COLO668 (cell line): Measurements from ENCODE around the gene STAT5A.
"Not testable (repeated sequence)": the region's sequence is repeated elsewhere in the genome, so short reads cannot be mapped to it uniquely, and the experiment has no call there.

Experiments used
- DNase-seq: peaks from one replicate; lab custom pipeline; 2025; ENCODE audit not compliant: unreplicated experiment; lab: John Stamatoyannopoulos, UW

The STAT5A gene

DNA sequence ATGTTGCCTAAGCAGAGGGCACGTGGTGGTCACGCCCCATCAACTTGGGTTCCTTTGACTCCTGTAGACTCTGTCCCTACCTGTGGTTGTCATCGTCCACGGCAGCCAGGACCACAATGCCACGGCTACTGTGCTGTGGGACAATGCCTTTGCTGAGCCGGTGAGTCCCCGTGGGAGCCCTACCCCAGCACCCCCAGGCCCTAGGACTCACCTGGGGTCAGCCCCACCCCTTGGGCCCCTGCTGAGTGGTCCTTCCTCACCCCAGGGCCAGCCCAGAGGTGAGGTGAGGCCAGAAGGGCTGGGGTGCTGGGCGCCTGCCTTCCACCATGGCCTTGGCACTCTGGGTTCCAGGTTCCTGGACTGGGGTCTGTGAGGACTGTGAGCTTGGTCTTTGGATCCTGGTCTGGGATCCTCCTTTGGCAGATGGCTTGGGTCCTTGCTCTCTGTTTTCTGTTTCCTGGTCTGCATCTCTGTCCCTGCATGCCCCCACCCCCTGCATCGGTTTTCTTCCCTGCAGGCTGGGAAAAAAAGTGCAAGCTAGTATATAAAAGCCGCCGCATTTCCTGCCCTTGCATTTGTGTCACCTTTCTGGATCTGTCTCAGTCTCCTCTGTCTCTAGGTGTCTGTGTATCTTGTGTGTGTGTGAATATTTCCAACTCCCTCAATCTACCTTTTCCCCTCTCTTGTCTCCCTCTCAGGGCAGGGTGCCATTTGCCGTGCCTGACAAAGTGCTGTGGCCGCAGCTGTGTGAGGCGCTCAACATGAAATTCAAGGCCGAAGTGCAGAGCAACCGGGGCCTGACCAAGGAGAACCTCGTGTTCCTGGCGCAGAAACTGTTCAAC lies 17.5 kb downstream of the STAT5A start:
- DNase-seq, result no peak

DNA sequence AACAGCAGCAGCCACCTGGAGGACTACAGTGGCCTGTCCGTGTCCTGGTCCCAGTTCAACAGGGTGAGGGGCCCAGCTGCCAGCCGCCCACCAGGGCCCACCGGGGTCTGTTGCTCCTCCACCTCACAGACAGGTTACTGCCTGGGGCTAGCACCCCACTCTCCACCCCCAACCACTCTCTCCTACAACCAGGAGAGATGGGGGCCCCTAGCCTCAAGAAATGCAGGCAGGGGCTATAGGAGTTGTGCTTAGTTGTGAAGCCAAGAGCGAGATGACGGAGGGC lies 18.0 kb downstream of the STAT5A start:
- no peak for DNase-seq

DNA sequence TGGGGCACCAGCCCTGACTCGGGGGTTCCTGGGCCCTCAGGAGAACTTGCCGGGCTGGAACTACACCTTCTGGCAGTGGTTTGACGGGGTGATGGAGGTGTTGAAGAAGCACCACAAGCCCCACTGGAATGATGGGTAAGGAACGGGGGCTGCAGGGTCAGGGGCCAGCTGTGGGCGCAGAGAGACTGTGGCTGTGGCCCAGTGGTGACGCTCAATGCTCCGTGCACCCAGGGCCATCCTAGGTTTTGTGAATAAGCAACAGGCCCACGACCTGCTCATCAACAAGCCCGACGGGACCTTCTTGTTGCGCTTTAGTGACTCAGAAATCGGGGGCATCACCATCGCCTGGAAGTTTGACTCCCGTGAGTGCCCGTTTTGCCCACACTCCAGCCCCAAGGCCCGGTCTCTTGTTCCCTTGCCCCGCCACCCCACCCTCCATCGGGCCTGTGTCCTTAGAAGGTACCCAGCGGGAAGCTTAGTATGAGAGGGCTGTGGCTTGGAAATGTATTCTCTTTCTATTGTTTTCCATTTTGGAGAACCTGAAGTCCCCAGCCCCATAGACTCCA lies 19.1 kb downstream of the STAT5A start:
- no peak for DNase-seq

DNA sequence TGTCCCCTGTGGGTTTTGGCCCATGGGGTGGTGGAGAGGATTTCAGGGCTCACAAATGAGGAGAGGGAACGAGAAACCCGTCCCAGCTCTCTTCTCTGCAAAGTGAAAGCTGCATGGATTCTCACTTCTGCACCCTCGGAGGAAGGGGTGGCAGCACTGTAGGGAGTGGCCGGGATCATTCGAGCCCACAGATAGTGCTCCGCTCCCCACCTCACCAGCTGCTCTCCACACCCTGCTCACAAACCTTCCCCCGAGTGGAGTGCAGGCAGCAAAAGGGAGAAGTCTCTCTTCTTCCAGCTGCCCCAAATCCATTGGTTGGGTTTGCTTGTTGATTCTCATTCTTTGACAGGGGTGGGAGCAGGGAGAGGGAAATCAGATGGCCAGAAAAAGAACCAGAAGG lies 20.1 kb downstream of the STAT5A start:
- no peak for DNase-seq

DNA sequence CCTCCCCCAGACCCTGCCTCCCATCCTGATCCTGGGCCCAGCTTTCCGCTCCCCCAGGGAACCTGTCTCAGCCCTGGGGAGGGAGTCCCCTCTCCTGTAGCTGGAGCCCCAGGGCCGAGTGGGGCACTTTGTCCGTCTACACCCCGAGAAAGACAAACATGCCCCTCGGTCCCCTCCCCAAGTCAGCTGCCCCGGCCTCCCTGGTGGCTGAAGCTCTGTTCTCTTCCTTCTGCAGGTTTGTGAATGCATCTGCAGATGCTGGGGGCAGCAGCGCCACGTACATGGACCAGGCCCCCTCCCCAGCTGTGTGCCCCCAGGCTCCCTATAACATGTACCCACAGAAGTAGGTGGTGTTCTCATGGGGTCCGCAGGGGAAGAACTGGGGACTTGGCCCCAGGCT lies 20.8 kb downstream of the STAT5A start:
- DNase-seq, result no peak

DNA sequence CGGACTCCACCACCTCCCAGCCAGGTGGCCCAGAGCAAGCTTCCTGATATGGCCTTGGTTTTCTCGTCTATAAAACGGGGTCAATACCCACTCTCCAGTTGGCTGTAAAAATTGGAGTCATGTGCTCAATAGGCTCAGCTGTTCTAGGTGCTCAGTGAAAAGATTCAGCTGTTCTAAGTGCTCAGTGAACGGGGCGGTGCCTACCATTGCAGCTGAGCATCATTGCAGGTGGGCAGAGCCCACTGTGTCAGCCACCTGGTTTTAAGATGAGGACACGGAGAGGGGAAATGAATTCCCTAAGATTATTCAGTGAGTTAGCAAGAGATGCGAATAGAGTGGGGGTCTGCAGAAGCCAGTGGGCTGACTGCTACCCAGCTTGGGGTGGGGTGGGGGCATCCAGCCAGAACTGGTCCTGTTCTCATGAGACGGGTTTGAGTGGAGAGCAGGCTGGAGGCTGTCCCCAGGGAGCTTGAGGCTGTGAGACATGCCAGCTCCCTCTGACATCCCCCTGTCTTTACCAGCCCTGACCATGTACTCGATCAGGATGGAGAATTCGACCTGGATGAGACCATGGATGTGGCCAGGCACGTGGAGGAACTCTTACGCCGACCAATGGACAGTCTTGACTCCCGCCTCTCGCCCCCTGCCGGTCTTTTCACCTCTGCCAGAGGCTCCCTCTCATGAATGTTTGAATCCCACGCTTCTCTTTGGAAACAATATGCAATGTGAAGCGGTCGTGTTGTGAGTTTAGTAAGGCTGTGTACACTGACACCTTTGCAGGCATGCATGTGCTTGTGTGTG lies 21.9 kb downstream of the STAT5A start:
- no peak for DNase-seq

DNA sequence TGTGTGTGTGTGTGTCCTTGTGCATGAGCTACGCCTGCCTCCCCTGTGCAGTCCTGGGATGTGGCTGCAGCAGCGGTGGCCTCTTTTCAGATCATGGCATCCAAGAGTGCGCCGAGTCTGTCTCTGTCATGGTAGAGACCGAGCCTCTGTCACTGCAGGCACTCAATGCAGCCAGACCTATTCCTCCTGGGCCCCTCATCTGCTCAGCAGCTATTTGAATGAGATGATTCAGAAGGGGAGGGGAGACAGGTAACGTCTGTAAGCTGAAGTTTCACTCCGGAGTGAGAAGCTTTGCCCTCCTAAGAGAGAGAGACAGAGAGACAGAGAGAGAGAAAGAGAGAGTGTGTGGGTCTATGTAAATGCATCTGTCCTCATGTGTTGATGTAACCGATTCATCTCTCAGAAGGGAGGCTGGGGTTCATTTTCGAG lies 22.5 kb downstream of the STAT5A start:
- no peak for DNase-seq

DNA sequence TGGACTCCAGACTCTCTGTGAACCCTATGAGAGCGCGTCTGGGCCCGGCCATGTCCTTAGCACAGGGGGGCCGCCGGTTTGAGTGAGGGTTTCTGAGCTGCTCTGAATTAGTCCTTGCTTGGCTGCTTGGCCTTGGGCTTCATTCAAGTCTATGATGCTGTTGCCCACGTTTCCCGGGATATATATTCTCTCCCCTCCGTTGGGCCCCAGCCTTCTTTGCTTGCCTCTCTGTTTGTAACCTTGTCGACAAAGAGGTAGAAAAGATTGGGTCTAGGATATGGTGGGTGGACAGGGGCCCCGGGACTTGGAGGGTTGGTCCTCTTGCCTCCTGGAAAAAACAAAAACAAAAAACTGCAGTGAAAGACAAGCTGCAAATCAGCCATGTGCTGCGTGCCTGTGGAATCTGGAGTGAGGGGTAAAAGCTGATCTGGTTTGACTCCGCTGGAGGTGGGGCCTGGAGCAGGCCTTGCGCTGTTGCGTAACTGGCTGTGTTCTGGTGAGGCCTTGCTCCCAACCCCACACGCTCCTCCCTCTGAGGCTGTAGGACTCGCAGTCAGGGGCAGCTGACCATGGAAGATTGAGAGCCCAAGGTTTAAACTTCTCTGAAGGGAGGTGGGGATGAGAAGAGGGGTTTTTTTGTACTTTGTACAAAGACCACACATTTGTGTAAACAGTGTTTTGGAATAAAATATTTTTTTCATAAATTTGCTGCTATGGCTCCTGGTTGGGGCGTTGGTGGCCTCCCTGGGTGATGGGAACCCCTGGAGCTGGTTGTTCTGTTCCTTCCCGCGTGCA lies 23.1 kb downstream of the STAT5A start:
- no peak for DNase-seq

DNA sequence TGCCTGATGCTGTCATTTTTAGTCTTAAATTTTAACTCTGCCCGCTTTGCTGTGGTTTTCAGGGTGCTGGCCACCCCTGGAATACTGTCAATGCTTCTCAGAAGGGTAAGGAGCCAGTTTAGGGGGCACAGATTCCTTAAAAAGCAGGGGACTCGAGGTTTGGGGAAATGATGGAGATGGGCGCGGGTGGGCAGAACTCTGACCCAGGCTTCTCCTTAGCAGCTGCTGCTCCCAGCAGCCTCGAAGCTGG lies 23.7 kb downstream of the STAT5A start:
- no peak for DNase-seq

DNA sequence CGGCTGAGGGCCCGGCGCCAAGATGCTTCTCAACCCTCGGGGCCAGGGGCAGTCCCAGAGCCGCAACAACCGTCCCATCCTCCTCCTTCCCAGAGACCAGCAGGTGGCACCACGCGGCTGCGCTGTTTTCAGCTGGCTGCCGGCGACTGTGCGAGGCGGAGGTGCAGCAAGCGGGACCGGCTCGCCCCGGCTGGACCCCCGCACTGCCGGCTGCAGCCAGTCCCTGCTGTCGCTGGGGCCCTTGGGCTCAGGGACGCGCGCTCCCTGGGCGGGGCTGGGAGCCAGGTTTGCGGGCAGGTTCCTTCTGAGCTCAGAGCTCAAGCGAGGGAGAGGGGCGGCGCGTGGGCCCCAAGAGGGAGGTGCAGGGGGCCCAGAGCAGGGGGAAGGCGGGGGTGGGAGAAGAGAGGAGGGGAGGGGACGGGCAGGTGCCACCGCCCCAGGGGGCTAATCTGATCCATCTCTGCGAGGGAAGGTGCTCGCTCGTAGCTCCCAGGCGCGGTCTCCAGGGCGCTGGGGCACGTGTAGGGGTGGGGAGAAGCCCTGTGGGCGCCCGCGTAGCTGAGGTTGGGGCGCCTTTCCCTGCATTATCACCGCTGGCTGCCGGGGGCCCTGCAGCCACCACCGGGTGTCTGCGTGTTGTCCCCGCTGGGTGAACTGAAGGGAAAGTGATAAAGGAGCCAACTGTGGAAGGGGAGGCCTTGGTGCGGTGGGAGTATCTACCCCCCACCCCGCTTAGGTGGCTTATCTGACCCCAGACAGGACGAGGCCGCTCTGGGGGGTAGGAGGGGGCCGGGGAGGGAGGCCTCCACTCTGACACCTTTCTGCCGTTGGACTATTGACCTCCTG lies 24.2 kb downstream of the STAT5A start:
- no peak for DNase-seq

DNA sequence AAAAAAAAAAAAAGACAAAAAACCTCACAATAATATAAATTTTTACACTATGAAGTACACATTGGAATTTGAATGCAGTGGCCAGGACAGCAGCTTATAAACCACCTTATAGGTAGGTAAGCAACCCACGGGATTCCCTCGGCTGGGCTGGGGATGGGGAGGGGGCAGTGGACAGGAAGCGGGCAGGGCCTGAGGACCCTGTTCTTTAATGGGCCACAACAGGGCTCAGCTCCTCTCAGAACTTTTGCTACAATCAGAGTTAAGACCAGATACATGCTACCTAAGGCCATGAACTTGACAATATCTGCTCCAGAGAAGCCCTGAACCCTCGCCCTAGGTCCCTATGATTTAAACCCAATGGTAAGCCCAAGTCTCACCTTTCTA lies 25.1 kb downstream of the STAT5A start:
- DNase-seq, result no peak

DNA sequence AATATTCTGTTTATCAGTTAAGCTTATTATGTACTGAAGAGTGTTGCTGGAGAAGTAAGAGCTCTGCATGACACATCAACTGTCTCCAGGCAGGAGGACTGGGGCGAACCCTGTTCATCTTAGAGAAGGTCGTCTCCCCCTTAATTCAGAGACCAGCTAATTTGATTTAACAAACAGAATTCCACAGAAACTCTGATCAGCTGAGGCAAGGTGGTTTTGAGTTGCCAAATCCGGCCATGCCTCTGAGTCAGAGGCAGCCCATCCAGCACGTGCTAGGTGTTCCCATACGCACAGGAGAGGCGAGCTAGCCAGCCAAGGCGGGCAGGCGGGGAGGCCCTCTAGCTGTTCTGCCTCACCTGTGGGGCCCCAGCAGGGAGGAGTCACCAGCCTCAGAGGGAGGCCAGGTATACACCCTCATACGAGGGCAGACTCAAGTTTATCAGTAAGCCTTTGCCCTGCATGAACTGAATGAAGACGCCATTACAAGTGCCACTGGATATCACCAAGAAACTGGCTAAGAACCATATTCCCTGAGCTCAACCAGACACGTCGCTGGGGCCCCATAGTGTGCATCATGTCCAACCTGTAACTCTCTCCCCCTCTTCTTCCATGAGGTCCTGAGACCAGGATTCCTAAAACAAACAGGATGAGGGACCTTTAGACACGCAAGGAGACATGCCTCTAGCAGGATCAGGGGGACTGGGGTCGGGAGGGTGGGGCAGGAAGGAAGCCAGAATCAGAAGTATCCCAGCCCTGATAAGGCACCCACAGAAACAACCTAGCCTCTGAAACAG lies 25.7 kb downstream of the STAT5A start:
- DNase-seq, result no peak

DNA sequence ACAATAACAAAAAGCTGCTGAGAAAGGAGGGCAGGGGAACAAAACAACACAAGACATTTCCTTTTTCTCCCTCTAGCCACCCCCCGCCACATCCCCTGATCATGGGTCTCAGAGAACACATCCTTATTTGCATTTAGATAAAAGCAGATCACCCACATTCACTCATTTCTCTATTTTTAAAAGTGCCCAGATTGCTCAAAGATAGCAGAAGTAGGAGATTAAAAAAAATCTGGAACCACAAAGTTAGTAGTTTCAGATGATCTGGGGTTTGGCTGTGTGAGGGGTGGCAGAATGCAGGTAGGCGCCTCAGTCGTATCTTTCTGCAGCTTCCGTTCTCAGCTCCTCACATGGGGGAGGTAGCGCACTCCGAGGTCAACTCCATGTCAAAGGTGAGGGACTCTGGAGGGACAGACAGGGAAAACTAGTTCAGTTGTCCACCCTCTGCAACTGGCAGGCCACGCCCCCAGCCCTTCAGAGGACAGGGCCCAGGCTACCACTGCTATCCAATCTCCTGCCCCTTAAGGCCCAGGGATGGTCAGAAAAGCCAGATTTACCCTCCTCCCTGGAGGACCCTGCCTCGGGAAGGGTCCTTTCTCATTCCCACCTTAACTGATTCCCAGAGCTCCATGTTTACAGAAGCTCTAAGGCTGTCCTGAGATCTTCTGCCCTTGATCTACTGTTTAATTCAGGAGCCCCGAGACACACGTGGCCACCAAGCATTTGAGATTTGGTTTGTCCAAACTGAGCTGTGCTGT lies 27.3 kb downstream of the STAT5A start:
- DNase-seq, result no peak

DNA sequence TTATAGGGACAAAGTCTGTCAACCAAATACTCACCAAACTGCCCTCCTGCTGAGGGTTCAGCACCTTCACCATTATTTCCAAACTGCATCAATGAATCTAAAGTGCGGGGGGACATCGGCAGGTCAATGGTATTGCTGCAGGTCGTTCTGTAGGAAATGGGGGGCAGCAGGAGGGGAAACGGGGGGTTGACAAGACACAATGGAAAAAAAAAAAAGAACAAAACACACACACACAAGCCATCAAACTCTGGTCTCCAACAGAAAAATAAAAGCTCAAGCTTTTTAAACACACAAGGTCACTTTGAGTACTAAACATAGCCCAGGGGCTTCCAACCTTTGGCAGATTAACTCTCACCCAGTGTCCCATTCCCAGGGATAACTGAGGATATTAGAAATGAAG lies 28.5 kb downstream of the STAT5A start:
- no peak for DNase-seq

DNA sequence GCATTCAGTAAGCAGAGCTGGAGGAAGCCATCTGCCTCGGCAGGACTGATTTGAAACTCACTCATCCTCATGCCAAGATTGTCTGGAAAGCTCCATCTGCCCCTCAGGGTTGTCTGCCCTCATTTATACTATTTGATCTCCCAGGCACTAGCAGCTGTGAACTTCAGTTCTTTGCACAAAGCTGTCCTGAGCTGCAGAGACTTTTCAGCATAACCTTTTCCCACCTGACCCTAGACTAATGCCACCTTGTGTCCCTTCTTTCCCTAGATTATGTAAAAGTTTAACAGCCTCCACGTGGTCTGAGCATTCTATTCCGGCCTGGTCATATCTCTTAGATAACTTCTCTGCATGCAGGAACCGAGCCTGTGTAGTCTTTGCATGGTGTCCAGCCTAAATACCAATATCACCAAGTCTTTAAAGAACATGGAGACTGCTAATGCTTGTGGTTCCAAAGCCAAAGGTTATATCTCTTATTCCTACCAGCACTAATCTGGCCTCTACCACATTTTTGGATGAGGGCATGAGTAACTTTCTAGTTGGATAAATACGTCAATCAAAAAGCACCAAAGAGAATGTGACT lies 29.1 kb downstream of the STAT5A start:
- DNase-seq, result no peak

DNA sequence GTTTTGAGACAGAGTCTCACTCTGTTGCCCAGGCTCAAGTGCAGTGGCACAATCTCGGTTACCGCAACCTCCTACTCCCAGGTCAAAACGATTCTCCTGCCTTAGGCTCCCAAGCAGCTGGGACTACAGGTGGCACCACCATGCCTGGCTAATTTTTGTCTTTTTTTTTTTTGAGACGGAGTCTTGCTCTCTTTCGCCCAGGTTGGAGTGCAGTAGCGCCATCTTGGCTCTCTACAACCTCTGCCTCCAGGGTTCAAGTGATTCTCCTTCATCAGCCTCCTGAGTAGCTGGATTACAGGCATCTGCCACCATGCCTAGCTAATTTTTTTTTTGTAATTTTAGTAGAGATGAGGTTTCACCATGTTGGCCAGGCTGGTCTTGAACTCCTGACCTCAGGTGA lies 29.7 kb downstream of the STAT5A start:
- not testable (repeated sequence) for DNase-seq

DNA sequence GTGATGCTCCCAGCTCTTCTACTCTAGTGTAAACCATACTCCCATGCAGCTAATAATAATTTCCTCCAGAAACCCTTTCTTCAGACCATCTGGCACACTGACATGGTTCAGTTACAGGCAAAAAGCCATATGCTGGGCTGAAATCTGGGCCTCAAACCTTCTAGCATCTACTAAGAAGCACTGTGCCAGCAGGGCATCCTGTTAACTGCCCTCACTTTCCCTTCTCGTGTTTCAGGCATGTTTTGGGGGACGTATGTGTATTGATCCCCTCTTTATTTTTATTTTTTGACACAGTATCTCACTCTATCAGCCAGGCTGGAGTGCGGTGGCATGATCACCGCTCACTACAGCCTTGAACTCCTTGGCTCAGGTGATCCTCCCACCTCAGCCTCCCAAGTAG lies 33.3 kb downstream of the STAT5A start:
- no peak for DNase-seq

DNA sequence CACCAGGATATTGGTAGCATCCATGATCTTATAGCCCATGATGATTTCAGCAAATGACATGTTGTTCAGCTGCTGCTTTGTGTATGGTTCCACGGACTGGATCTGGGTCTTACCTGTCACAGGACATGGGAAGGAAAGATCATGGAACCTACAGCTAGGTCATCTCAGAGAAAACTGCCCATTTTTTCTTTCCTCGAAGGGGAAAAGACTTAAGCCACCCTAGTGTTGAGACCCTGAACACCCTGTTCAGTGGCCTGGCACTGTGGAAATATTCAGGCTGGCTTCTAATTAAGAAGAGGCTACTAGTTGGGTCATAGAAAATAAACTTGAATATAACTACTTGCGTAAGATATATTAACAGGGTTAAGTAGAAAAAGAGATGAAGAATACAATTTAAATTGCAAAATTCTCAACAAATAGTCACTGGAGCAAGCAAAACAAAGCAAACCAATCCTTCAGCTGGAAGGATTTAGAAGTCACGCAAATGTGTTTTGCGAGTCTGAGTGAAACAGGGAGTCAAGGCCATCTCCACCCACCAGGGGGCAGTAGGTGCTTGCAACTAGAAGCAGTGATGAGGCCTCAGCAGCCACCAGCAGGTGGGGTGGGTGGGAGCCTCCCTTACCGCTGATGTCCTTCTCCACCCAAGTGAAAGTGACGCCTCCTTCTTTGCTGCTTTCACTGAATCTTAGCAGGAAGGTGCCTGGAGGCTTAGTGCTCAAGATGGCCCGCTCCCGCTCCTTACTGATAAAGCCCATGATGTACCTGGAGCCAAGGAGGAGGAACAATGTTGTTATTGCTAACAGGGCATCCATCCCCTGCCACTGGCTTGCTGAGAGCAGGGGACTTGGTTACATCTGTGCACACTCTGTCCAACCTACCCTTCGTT lies 34.3 kb downstream of the STAT5A start:
- DNase-seq, result peak; percentile 82
